GM21515 (cell line): ENCODE measurements around the gene ZNF396.

Experiments used
- ATAC-seq: cut with Tn5 transposase; IDR thresholded peaks from one replicate; pipeline ENCODE4 v1.9.1; 2021; ENCODE audit not compliant: unreplicated experiment

ZNF396 gene

GRCh38 chr18:35386600-35387100 lies 9.5 kb upstream of the ZNF396 start:
- peak; percentile 79 for ATAC-seq

- ATAC-seq, result no peak
Measured at GRCh38 chr18:35383136-35383535, 6.0 kb upstream of the ZNF396 start.

DNA sequence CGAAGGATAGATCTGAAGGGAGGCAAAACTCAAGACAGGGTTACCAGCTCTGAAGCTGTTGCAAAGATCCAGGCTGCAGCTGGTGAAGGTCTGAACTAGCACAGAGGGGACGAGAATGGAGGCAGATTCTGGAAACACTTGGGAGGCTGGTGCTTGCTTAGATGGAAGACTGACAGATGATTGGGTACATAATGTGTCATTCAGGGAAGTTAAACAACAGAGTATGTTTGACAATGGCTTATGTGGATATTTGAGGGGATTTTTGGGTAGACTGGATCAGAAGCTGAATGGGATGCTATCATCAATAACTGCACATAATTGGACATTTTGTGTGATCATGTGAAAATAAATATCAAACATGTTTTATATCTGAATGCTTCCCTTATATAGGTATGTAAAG lies 2.3 kb upstream of the ZNF396 start:
- no peak for ATAC-seq

GRCh38 chr18:35378574-35378896 lies 1.4 kb upstream of the ZNF396 start:
- no peak for ATAC-seq

GRCh38 chr18:35377875-35378573 lies 887 bp upstream of the ZNF396 start:
- no peak for ATAC-seq

DNA sequence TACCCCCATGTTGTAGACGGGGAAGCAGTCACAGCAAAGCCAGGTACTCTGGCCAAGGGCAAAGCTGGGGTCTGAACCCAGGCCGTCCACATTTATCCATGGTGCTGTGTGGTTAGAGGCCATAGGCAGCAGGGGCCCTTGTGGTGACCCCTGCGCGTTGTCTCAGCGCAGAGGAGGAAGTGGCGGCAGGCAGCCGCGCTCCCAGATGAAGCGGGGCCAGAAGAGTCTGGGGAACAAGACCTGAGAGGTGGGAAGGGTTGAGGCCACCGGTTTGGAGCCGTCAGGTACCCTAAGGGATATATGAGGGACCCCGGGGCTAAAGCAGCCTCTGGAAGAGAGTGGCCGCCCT lies 770 bp downstream of the ZNF396 start:
- peak; percentile 65 for ATAC-seq

DNA sequence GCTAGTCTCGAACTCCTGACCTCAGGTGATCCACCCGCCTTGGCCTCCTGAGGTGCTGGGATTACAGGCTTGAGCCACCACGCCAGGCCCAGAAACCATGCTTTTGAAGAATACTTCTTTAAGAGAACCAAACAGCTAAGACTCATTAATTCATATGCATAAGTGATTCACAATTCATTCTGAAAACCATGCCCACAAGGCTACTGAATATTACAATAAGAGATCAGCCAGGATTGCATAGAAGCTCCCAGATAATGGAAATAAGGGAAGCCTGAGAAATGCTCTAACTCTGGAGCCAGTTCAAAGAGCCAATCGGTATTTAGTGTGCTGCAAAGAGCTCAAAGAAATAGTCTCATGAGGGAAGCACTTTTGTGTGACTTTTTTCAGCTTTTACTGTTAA lies 2.4 kb downstream of the ZNF396 start:
- ATAC-seq, result no peak

GRCh38 chr18:35371412-35372195 lies 5.5 kb downstream of the ZNF396 start:
- ATAC-seq, result no peak

DNA sequence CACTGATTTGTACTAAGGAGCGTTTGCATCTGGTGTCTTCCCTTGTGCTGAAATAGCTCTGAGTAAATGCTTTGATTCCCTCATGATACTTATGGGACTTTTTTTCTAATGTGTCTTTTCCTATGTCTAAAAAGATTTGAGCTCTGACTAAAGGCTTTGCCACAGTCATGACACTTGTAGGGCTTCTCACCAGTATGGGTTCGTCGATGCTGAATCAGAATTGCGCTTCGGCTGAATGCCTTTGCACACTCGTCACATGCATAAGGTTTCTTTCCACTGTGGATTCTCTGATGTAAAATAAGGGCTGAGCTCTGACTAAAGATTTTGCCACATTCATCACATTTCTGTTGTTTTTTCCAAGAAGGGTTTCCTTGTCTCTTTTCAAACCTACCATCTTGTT lies 8.0 kb downstream of the ZNF396 start:
- no peak for ATAC-seq

DNA sequence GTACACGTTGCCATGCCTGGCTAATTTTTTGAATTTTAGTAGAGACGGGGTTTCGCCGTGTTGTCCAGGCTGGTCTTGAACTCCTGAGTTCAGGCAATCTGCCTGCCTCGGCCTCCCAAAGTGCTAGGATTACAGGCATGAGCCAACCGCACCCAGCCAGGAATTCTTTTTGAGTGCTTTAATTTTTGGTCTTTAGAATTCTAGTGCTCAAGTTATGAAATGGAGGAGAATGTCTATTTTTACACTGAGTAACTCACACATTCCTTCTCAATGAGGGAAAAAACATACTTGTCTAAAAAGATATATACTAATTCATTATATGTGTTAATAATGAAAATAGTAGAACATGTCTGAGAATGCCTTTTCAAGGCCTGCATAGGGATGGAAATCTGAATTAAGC lies 8.5 kb downstream of the ZNF396 start:
- ATAC-seq, result no peak

DNA sequence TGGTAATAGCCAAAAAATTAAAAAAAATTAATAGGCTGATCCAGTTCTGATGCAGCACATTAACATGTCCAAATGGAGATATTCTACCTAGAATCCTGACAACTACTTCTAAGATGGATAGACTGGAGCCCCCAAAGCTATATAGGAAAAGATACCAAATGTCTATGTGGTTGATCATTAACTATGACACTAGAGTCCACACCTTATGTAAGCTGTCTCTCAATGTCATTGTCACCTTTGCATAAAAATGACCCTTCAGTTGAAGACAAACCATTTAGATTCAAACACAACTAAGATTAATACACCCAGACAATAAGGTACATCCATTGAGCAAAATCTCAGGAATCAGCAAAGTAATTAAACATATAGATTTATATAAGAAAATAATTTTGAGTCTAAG lies 14.6 kb downstream of the ZNF396 start:
- no peak for ATAC-seq

- ATAC-seq, result no peak
Measured at GRCh38 chr18:35361570-35362321, 15.4 kb downstream of the ZNF396 start.

DNA sequence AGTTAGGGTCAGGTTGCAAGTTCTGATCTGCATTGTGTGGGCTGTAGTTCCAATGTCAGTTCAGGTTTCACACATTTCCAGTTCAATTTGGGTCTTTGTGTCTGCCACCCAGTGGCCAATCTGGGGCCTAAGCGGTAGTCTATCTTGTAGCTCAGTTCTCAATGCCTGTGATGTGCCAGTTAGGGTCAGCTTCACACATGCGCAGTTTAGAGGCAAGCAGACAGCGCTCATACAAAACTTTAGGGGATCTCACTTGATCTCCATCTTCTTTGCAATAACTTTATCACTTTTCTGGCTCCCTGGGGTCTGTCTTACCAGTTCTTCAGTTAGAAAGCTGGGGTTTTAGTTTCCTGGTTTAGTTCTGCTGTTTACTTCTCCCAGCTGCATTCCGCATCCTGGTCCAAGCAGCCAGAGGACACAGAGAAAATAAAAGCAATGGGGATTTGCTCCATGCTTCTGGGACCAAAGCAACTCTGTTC lies 22.0 kb downstream of the ZNF396 start:
- peak; percentile 94 for ATAC-seq

DNA sequence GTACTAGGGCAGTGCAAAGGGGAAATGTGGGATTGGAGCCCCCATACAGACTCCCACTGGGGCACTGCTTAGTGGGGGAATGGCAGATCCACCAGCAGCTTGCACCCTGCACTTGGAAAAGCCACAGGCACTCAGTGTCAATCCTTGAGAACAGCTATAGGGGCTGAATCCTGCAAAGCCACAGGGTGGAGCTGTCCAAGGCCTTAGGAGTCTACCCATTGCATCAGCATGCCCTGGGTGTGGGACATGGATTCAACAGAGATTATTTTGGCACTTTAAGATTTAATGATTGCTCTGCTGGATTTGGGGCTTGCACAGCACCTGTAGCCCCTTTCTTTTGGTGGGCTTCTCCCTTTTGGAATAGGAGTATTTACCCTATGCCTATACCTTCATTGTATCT lies 24.4 kb downstream of the ZNF396 start:
- ATAC-seq, result no peak

DNA sequence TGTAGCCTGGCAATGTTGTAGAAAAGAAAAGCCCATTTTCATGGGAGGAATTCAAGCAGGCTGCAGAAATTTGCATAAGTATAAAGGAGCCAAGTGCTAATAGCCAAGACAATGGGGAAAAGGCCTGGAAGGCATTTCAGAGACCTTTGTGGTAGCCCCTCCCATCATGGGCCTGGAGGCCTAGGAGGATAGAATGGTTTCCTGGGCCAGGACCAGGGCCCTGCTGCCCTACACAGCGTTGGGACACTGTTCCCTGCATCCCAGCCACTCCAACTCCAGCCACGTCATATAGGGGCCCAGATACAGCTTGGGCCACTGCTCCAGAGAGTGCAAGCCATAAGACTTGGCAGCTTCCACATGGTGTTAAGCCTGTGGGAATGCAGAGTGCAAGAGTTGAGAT lies 24.9 kb downstream of the ZNF396 start:
- ATAC-seq, result no peak

- no peak for ATAC-seq
Measured at GRCh38 chr18:35348001-35348400, 29.1 kb downstream of the ZNF396 start.

- no peak for ATAC-seq
Measured at GRCh38 chr18:35345950-35346349, 31.2 kb downstream of the ZNF396 start.

DNA sequence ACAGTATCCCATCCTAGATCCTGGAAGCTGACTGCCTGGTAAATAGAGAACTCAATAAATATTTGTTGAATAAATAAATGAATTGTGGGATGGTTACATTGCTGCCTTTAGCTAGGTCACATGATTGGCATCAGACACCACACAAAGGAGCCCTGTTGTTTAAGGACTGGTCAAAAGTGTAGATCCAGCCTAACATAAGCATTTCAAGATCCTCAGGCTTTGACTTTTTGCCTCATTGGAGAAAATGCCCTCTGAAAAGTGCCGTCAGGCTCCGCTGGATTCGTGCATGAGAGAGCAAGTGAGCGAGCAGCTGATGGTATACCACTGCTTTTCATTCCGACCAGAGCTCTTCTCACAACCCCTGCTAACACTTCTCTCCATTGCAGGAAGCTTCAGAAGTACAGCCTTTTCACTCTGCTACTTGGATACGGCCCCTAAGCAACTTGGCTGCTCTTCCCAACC lies 31.6 kb downstream of the ZNF396 start:
- no peak for ATAC-seq

DNA sequence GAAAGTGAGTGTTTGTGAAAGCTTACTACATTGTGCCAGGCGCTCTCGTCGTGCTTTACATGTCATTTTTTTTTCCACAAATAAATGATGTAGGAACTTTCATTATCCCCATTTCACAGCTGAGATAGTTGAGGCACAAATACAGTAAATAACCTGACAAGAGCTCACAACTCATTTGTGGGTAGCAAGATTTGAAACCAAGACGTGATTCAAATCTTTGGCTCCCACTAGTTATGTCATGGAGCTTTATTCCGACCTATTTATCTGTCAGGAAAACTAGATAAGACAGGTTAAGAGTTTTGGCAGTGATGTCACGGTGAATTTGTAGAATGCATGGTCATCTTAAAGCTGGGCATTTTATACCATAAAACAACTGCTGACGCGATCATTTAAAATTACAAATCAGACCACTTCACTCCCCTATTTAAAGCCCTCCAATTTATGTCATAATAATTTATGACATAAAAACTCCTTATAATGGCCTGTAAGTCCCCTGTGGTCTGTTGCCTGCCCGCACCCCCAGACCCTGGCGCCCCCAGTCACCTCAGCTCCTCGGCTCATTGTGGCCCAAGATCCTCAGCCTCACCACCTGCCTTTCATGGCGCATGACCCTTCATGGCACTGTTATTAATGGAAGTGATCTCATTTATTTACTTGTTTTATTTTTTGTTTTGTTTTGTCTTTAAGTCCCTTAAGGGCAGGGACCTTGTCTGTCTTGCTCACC lies 32.2 kb downstream of the ZNF396 start:
- ATAC-seq, result no peak

DNA sequence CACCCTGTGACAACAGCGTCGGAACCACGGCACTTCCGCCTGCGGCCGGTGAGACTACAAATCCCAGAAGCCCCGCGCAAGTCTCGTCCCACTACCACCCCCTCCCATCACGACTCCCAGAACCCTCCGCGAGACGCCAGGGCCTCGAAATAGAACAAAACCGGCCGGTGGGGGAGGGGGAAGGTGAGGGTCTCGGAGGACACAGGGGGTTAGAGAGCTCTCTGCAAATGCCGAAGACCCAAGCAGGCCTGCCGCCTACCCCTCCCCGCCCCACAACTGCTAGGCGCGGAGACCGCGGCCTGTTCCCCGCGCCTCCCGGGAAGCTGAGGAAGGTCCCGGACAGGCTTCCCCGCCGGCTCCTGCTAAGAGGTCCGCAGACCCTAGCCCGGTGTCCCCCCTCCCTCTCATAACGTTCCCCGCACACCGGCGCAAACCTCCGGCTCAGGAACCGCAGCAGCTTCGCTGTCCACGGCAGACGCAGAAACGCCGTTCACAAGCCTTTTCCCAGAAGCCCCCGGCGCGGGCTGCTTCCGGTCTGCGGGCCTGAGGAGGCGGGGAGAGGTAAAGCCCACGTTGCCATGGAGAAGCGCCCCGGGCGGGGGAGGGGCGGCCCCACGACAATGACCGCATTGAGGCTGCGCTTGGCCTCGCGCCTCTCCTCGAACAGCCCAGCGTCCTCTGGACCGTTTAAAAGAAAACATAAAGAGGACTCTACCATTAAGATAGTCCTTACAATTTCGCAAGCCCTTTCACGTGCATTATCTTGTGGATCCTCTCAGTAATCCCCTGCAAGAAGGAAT lies 33.0 kb downstream of the ZNF396 start, which contains the start of gene ZNF24:
ZNF24 (minus strand) TSS at position 485 of the 800 bp plus-strand sequence. CDS start 3,770 bp downstream, outside the sequence.
- peak; percentile 92 for ATAC-seq
